ENCODE data around the gene EFNA4.
A peak's percentile ranks its signal among the peaks of the same experiment; 100 is the strongest.

The EFNA4 gene

GRCh38 chr1:155061381-155062150, 2.0 kb upstream of the EFNA4 start:
- Histone ChIP-seq H3K4me3 (peak overlapping the region; percentile 92), H3K27ac (no peak overlapping the region), H3K4me1 (peaks cover 45% of the 10 kb centered on the region), H3K27me3 (no peaks in the 10 kb centered on the region), H3K36me3 (peaks cover 54% of the 10 kb centered on the region), H3K9me3 (no peaks in the 10 kb centered on the region), H3K9ac (no peak overlapping the region), H3K4me2 (peak overlapping the region; percentile 92), H4K20me1 (peaks cover 42% of the 10 kb centered on the region)
- TF ChIP-seq Cebpa-rat (IDR thresholded peaks at IDR 0.05): no peak

GRCh38 chr1:155062151-155062686, 1.3 kb upstream of the EFNA4 start:
- Histone ChIP-seq H3K4me3 (peak overlapping the region; percentile 92), H3K9me3 (no peaks in the 10 kb centered on the region), H3K36me3 (peaks cover 54% of the 10 kb centered on the region), H3K9ac (no peak overlapping the region), H3K4me2 (peak overlapping the region; percentile 92), H4K20me1 (peaks cover 48% of the 10 kb centered on the region), H3K4me1 (peaks cover 52% of the 10 kb centered on the region), H3K27ac (no peak overlapping the region), H3K27me3 (no peaks in the 10 kb centered on the region)
- TF ChIP-seq Cebpa-rat (IDR thresholded peaks at IDR 0.05): no peak

GRCh38 chr1:155062702-155063411, 683 bp upstream of the EFNA4 start:
- Histone ChIP-seq H3K27me3 (no peaks in the 10 kb centered on the region), H3K27ac (no peak overlapping the region), H3K9ac (peak overlapping the region; percentile 87), H3K4me2 (peak overlapping the region; percentile 92), H3K4me3 (peak overlapping the region; percentile 92), H3K36me3 (peaks cover 54% of the 10 kb centered on the region), H4K20me1 (peaks cover 50% of the 10 kb centered on the region), H3K4me1 (peaks cover 58% of the 10 kb centered on the region), H3K9me3 (no peaks in the 10 kb centered on the region)
- TF ChIP-seq Cebpa-rat (IDR thresholded peaks at IDR 0.05): no peak

- Histone ChIP-seq H3K4me2 (peak overlapping the region; percentile 92), H3K4me1 (peaks cover 72% of the 10 kb centered on the region), H3K36me3 (peaks cover 54% of the 10 kb centered on the region), H3K27ac (peak overlapping the region; percentile 89), H4K20me1 (peaks cover 50% of the 10 kb centered on the region), H3K27me3 (no peaks in the 10 kb centered on the region), H3K4me3 (peak overlapping the region; percentile 92), H3K9me3 (no peaks in the 10 kb centered on the region), H3K9ac (peak overlapping the region; percentile 87)
- TF ChIP-seq Cebpa-rat (IDR thresholded peaks at IDR 0.05): no peak
Measured at GRCh38 chr1:155064111-155064831, 731 bp downstream of the EFNA4 start.

GRCh38 chr1:155064832-155065429, 1.4 kb downstream of the EFNA4 start:
- Histone ChIP-seq H3K27ac (no peak overlapping the region), H3K4me1 (peaks cover 79% of the 10 kb centered on the region), H3K27me3 (no peaks in the 10 kb centered on the region), H3K36me3 (peaks cover 49% of the 10 kb centered on the region), H3K9me3 (no peaks in the 10 kb centered on the region), H3K9ac (peak overlapping the region; percentile 87), H3K4me3 (peak overlapping the region; percentile 92), H4K20me1 (peaks cover 50% of the 10 kb centered on the region), H3K4me2 (peak overlapping the region; percentile 92)
- TF ChIP-seq Cebpa-rat (IDR thresholded peaks at IDR 0.05): no peak

- Histone ChIP-seq H3K27me3 (no peaks in the 10 kb centered on the region), H3K27ac (peak overlapping the region; percentile 58), H3K9me3 (no peaks in the 10 kb centered on the region), H3K4me3 (peak overlapping the region; percentile 3; the same call in 1 of the 2 replicates), H3K4me1 (peaks cover 90% of the 10 kb centered on the region), H3K36me3 (peaks cover 36% of the 10 kb centered on the region), H4K20me1 (peaks cover 37% of the 10 kb centered on the region), H3K9ac (peak overlapping the region; percentile 65), H3K4me2 (peak overlapping the region; percentile 100)
- no peak for TF ChIP-seq Cebpa-rat (IDR thresholded peaks at IDR 0.05)
Measured at GRCh38 chr1:155066777-155067176, 3.2 kb downstream of the EFNA4 start.

GRCh38 chr1:155068599-155068998, 5.1 kb downstream of the EFNA4 start:
- Histone ChIP-seq H3K4me2 (peak overlapping the region; percentile 100), H3K36me3 (peaks cover 36% of the 10 kb centered on the region), H3K27ac (peak overlapping the region; percentile 93), H3K27me3 (no peaks in the 10 kb centered on the region), H3K4me1 (peaks cover 95% of the 10 kb centered on the region), H3K4me3 (no peak overlapping the region), H4K20me1 (peaks cover 32% of the 10 kb centered on the region), H3K9me3 (no peaks in the 10 kb centered on the region), H3K9ac (peak overlapping the region; percentile 77; the same call in 1 of the 2 replicates)
- TF ChIP-seq Cebpa-rat (IDR thresholded peaks at IDR 0.05): no peak

- Histone ChIP-seq H3K9ac (peak overlapping the region; percentile 77), H4K20me1 (peaks cover 26% of the 10 kb centered on the region), H3K27ac (peak overlapping the region; percentile 93), H3K36me3 (peaks cover 36% of the 10 kb centered on the region), H3K4me2 (peak overlapping the region; percentile 100), H3K4me1 (peaks cover 100% of the 10 kb centered on the region), H3K9me3 (no peaks in the 10 kb centered on the region), H3K4me3 (peak overlapping the region; percentile 42), H3K27me3 (no peaks in the 10 kb centered on the region)
- no peak for TF ChIP-seq Cebpa-rat (IDR thresholded peaks at IDR 0.05)
Measured at GRCh38 chr1:155069551-155070157, 6.1 kb downstream of the EFNA4 start.

GRCh38 chr1:155070158-155070621, 6.7 kb downstream of the EFNA4 start:
- H3K4me3 ChIP-seq: peak overlapping the region; percentile 62
- peak overlapping the region; percentile 77 for H3K9ac ChIP-seq
- H4K20me1 ChIP-seq: peaks cover 21% of the 10 kb centered on the region
- H3K4me2 ChIP-seq: peak overlapping the region; percentile 100
- H3K36me3 ChIP-seq: peaks cover 36% of the 10 kb centered on the region
- peak overlapping the region; percentile 93 for H3K27ac ChIP-seq
- H3K9me3 ChIP-seq: no peaks in the 10 kb centered on the region
- TF ChIP-seq Cebpa-rat (IDR thresholded peaks at IDR 0.05): no peak
- peaks cover 100% of the 10 kb centered on the region for H3K4me1 ChIP-seq
- no peaks in the 10 kb centered on the region for H3K27me3 ChIP-seq

Measured in BLaER1 (cell line).